Activated B cell treated with CpG ODN at 0.5 μM for 24 hours (primary cell): Measurements from ENCODE around the gene GET3. TPM values are rescaled to one million over a fixed set of nuclear protein-coding genes. Genes with fewer than 3 reads are reported as not detected.
A peak's percentile ranks its signal among the peaks of the same experiment; 100 is the strongest.

Experiments used
- ATAC-seq: fragments of 200-7000 bp; cut with Tn5 transposase; one replicate; pipeline ENCODE4 v1.10.0; 2021; ENCODE audit warnings: low read depth, mild to moderate bottlenecking, moderate library complexity
- CTCF ChIA-PET: fragments of 350-600 bp; sonication (Branson Sonifier 250); formaldehyde crosslinking; loops from one replicate; lab custom pipeline; 2021; ENCODE audit warnings: antibody characterized with exemption; lab: Charles Lee
- POLR2A ChIA-PET: fragments of 350-600 bp; sonication (Branson Sonifier 250); formaldehyde crosslinking; loops from one replicate; lab custom pipeline; 2021; ENCODE audit warnings: antibody characterized with exemption; lab: Charles Lee
- DNase-seq: peaks from one replicate; pipeline ENCODE4 v3.0.0; 2022
- H3K27ac Mint-ChIP-seq: one replicate; pipeline ENCODE4 v1.8.0; 2020; ENCODE audit warnings: mixed read lengths
- H3K27me3 Mint-ChIP-seq: one replicate; pipeline ENCODE4 v1.8.0; 2021; ENCODE audit warnings: mixed read lengths
- H3K36me3 Mint-ChIP-seq: one replicate; pipeline ENCODE4 v1.8.0; 2021; ENCODE audit warnings: low read depth, mixed read lengths
- H3K4me1 Mint-ChIP-seq: one replicate; pipeline ENCODE4 v1.8.0; 2021; ENCODE audit warnings: mixed read lengths
- H3K4me3 Mint-ChIP-seq: one replicate; pipeline ENCODE4 v1.8.0; 2020; ENCODE audit warnings: mild to moderate bottlenecking, mixed read lengths
- H3K9me3 Mint-ChIP-seq: one replicate; pipeline ENCODE4 v1.8.0; 2020; ENCODE audit warnings: mixed read lengths
- intact Hi-C: fragments of 100-400 bp; cut with micrococcal nuclease; formaldehyde crosslinking; loops from one replicate; pipeline ENCODE4 v1.15.1; 2024
- total RNA-seq: library from RNA; stranded (reverse); gene quantifications from 2 replicates; pipeline ENCODE4 v1.2.3, GENCODE V29; 2022
- TF ChIP-seq, protein P1 (sequence below): fragments of 200-600 bp; IDR thresholded peaks from one replicate; pipeline ENCODE4 v1.8.0; 2022; ENCODE audit warnings: antibody characterized with exemption, mild to moderate bottlenecking

Gene GET3
- total RNA-seq, 1 donor from 2014 or later = 59.6 TPM

DNA sequence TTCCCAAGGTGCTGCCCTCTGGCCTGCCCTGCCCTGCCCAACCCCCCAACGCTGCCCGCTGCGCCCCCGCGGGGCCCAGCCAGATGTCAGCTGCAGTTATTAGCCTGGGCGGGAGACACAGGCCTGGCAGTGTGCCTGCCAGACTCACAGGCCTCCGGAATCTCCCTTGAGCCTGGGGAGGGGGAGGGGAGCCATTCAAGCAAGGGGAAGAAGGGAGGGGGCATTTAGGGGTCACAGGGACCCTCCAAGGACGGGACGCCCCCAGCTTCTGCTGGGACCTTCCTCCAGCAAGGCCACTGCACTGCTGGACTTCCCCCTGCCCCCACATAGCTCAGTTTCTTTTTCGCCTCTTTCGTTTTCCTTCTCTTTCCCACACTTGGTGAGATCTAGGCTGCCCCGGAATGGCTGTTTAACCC lies 51.4 kb downstream of the GET3 start:
- DNase-seq (peak; percentile 67), ATAC-seq (peak; percentile 4)
- intact Hi-C loops = no loop called here
- no peaks in the 10 kb centered on the region for H3K9me3 Mint-ChIP-seq
- POLR2A ChIA-PET = interaction anchor here (0.6 to 13.2 kb wide), 11 partner anchors 10 to 316 kb away, joined by 3 to 909 read pairs (median 5); partner anchors contain the start of genes CALR, HOOK2 and RNASEH2A
- H3K36me3 Mint-ChIP-seq = peaks cover 18% of the 10 kb centered on the region
- H3K4me1 Mint-ChIP-seq = peaks cover 39% of the 10 kb centered on the region
- no peaks in the 10 kb centered on the region for H3K27me3 Mint-ChIP-seq
- H3K4me3 Mint-ChIP-seq = peak overlapping the region; percentile 90
- CTCF ChIA-PET = interaction anchor here (4.3 kb wide), 1 partner anchor 11 kb away, joined by 43 read pairs; no protein-coding TSS in a partner anchor
- TF ChIP-seq, protein P1, sequence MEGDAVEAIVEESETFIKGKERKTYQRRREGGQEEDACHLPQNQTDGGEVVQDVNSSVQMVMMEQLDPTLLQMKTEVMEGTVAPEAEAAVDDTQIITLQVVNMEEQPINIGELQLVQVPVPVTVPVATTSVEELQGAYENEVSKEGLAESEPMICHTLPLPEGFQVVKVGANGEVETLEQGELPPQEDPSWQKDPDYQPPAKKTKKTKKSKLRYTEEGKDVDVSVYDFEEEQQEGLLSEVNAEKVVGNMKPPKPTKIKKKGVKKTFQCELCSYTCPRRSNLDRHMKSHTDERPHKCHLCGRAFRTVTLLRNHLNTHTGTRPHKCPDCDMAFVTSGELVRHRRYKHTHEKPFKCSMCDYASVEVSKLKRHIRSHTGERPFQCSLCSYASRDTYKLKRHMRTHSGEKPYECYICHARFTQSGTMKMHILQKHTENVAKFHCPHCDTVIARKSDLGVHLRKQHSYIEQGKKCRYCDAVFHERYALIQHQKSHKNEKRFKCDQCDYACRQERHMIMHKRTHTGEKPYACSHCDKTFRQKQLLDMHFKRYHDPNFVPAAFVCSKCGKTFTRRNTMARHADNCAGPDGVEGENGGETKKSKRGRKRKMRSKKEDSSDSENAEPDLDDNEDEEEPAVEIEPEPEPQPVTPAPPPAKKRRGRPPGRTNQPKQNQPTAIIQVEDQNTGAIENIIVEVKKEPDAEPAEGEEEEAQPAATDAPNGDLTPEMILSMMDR = no peak
- peak overlapping the region; percentile 99 for H3K27ac Mint-ChIP-seq

DNA sequence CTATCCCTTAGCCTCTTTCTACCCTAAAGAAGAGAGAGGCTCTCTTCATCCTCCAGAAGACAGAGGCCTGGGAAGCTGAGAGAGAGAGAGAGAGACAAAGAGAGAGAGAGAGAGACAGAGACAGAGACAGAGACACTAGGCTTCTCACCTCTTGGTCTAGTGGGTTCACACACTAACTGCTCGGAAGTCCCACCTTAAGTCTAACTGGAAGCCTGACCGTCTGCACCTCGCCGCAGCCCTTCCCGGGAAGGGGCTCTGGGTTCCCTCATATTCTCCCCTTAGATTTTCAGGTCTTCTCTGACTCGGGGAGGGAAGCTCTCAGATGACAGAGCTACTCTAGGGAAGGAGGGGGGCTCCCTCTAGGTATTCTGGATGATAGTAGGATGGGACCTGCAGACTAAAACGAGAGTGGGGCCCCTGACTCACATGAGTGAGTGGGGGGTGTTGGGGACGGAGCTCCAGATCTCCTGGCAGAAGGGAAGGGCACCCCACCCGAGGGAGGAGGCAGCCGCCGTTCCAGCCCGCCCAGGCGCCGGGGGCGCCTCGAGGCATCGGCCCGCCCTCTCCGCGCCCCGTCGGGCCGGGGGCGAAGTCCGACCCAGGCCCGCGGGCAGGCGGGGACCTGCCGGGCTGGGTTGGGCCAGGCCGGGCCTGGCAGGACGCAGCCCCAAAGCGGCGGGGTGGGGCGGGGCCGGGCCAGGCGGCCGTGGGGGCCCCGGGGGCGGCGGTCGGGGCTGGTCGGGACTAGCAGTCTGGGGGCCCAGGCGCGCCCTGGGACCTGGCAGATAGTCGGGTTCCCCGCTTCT lies 52.0 kb downstream of the GET3 start:
- ChIA-PET POLR2A (interaction anchor here (0.6 to 13.2 kb wide), 12 partner anchors 11 to 363 kb away, joined by 3 to 909 read pairs (median 5); partner anchors contain the start of genes CALR, HOOK2 and RNASEH2A), CTCF (interaction anchor here (4.3 kb wide), 1 partner anchor 12 kb away, joined by 43 read pairs; no protein-coding TSS in a partner anchor)
- H3K4me3 Mint-ChIP-seq = peak overlapping the region; percentile 96
- no peaks in the 10 kb centered on the region for H3K9me3 Mint-ChIP-seq
- no peaks in the 10 kb centered on the region for H3K27me3 Mint-ChIP-seq
- TF ChIP-seq, protein P1 = no peak
- H3K27ac Mint-ChIP-seq = peak overlapping the region; percentile 99
- H3K4me1 Mint-ChIP-seq = peaks cover 44% of the 10 kb centered on the region
- intact Hi-C loops = no loop called here
- ATAC-seq = no peak
- peaks cover 18% of the 10 kb centered on the region for H3K36me3 Mint-ChIP-seq
- no peak for DNase-seq

DNA sequence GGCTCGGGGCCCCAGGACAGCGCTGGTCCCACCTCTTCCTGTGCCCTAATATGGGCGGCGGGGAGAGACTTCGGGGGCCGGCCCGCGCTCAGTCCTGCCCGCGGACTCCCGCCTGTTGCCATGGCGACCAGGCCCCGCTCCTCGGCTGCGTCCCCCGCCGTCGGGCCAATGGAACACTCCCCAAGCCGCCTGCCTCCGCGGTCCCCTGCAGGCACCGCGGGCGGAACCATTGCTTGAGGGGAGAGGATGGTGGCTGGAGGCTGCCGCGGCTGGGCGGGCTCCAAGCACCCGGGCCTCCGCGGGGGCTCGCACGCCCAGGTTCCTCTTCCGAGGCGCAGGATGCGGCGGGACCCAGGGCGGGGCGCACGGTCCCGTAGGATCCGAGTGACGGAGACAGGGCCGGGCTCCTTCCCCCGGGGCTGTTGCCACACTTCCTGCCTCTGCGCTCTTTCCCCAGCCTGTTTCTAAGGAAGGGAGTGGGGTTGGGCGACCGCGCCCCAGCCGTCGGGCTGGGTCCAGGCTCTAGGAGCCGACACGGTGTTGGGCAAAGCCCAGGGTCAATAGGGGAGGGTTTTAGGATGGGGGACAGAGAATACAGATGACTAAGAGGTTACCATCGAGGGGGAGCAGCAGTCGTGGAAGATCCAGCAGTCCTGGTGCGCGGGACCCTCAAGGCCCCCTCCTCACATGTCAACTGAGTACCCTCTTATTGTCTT lies 52.8 kb downstream of the GET3 start:
- Mint-ChIP-seq H3K27me3 (no peaks in the 10 kb centered on the region), H3K36me3 (peaks cover 18% of the 10 kb centered on the region), H3K9me3 (no peaks in the 10 kb centered on the region), H3K27ac (peak overlapping the region; percentile 97), H3K4me1 (peaks cover 52% of the 10 kb centered on the region), H3K4me3 (peak overlapping the region; percentile 96)
- ChIA-PET CTCF (interaction anchor here (3.6 to 11.4 kb wide), 4 partner anchors 8 to 26 kb away, joined by 19 to 280 read pairs (median 160); partner anchors contain the start of gene HOOK2), POLR2A (interaction anchor here (0.6 to 13.2 kb wide), 11 partner anchors 12 to 1024 kb away, joined by 3 to 909 read pairs (median 6); partner anchors contain the start of genes CALR, FBXW9, GET3 and HOOK2)
- intact Hi-C loops = loop anchor here (5.0 kb wide), 2 partner anchors 178 to 312 kb away; partner anchors contain the start of genes LYL1, ZNF490 and ZNF791
- ATAC-seq = peak; percentile 43
- TF ChIP-seq, protein P1 = no peak
- DNase-seq = peak; percentile 95

DNA sequence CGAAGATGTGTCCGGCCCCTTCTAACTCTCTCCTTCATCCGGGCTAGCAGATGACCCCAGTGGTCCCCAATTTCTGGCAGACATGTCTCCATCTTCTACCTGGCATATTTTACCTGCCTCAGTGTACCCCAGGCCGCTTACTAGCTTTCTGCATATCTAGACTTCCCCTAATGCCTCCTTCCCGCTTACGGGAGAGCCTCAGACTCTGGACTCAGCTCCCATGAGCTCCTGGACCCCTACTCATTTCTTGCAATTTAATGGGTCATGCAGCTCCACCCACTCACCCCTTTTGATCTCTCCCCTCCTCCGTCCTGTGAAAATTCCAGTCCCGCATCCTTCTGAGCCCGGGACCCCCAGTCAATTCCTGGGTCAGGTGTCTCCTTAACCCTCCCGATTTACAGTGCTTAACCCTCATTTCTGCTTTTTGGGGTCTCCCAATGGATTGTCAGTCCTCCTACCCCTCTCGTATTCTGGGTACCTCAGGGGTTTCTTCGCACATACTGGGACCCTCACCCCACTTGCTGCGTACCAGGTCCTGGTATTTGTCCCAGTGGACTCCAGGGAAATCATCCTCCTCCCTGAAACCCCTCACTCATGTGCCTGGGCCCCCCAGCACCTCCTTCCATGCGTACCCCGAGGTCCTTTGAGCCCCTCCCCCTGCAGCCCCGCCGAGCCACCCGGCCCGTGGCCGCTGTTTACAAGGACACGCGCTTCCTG lies 53.5 kb downstream of the GET3 start:
- Mint-ChIP-seq H3K27me3 (no peaks in the 10 kb centered on the region), H3K4me1 (peaks cover 56% of the 10 kb centered on the region), H3K4me3 (peak overlapping the region; percentile 96), H3K9me3 (no peaks in the 10 kb centered on the region), H3K36me3 (peaks cover 18% of the 10 kb centered on the region), H3K27ac (peak overlapping the region; percentile 97)
- TF ChIP-seq, protein P1 = no peak
- ATAC-seq = no peak
- POLR2A ChIA-PET = interaction anchor here (0.6 to 13.2 kb wide), 24 partner anchors 10 to 1025 kb away, joined by 3 to 909 read pairs (median 7); partner anchors contain the start of genes DHPS, FARSA, FBXW9 and GET3
- CTCF ChIA-PET = interaction anchor here (3.6 to 11.4 kb wide), 3 partner anchors 8 to 27 kb away, joined by 19 to 280 read pairs (median 278); partner anchors contain the start of gene HOOK2
- DNase-seq = no peak
- intact Hi-C loops = loop anchor here (1.0 to 5.0 kb wide), 3 partner anchors 8 to 312 kb away; partner anchors contain the start of genes LYL1, ZNF490 and ZNF791
